ENCODE measurements around the gene MYO18B.

MYO18B gene

DNA sequence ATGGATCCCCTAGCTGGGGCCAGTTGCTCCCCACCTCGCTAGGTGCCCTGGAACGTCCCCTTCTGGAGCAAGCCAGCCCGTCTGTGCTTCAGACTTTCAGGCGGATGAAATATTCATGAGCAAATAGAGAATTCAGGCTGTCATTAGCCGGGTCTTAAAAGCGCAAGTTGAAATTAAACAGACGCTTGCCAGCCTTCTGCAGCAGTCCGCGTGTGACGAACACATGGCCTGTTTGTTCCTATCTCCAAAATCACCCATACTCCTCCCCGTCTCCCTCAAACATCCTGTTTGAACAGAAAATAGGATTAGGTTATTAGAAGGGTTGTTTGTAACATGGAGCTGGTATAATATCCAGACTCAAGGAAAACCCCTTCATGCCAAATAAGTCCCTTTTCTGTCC, 38.7 kb downstream of the MYO18B start:
- DNase-seq: no peak

DNA sequence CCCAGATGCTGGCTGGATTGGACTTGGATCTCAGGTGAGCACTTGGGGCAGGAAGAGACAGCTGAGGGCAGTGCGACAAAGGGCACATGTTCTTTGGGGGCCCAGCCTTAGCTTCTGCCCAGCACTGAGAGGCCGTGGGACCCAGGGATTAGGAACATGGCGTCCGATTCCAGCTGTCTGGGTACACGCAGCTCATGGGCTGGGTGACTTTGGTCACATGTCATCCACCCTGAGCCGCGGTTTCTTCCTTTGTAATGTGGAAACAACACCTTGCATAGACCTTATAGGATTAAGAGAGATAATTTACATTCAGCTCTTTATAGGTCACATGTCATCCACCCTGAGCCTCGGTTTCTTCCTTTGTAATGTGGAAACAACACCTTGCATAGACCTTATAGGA, 39.8 kb downstream of the MYO18B start:
- DNase-seq: no peak

DNA sequence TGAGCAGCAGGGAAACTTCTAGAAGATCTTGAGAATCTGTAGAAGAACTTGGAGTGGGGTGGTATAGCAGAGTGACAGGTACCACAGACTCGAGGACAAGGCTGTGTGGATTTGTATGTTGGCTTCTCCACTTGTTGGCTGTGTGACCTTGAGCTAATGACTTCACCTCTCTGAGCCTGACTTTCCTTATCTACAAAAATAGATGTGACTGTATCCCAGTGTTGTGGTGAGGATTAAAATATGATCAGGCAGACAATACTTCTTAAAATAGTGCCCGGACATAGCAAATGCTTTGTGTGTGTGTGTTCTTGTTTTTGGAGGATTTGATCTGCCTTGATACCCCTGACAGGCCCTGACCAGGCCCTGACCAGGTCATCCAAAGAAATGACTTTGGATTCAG, 40.8 kb downstream of the MYO18B start:
- DNase-seq: no peak

DNA sequence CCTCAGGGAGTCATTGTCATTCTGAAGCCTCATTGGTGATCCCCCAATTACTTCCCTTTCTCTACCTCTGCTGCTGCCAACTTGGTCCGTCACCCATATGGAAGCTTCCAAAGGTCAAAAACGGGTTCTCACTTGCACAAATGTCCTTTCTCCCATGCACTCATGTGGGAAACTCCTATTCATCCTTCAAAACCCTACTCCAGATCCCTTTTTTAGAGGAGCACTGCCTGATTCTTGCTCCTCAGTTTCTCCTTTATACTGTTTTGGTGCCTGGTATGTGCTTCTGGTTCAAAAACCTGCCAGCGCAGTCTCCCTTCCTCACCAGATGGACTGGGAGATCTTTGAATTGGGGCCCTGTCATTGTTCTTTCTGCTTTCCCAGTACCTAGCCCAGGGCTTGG, 41.9 kb downstream of the MYO18B start:
- no peak for DNase-seq

DNA sequence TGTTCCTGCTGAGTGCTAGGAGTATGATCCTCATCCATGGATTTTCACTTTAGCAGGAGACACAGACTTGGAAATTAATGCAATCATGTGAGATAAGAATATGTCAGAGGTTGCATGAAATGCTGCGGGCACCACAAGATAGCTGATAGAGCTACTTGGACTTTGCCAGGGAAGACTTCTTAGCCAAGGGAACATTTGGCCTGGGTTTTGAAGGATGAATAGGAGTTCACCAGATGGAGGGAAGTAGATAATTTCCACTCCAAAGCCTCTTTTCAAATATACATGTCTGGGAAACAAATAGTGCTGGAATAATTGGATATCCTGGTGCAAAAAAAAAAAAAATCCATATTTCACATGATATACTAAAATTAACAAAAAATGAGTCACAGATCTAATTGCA, 44.2 kb downstream of the MYO18B start:
- DNase-seq: no peak

DNA sequence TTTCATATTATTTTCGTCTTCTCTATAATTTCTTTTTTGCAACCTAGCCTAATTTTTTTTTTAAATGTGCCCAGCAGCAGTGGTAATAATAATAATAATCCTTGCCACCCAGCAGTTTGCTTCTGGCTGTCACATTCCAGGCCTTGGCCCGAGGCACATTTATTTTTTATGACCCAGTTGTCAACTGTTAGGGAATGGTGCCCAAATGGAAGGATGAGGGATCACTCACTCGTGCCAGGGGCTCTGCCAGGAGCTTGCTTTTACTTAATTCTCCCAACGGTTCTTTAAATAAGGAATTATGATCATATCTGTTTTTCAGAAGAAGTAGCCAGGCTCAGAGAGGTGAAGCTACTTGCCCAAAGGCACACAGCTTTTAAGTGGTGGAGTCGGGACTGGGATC, 49.6 kb downstream of the MYO18B start:
- DNase-seq: no peak

DNA sequence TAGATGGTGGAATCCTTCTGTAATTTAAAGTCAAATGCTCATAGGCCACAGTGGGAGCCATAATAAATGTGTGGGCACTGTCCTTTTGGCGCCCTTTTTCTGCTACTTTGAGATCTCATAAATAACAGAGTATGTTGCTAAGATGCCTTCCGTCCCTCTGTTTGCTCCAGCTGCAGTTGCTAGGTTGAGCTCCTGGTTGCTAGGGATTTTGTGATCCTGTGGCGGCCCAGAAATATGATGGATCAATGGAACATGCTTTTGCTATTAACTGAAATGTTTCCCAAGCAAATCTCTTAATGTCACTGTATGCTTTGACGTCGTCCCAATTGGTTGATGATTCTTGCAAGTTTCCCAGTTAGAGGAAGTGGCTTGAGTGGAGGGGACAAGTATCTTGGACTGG, 53.5 kb downstream of the MYO18B start:
- DNase-seq: no peak

DNA sequence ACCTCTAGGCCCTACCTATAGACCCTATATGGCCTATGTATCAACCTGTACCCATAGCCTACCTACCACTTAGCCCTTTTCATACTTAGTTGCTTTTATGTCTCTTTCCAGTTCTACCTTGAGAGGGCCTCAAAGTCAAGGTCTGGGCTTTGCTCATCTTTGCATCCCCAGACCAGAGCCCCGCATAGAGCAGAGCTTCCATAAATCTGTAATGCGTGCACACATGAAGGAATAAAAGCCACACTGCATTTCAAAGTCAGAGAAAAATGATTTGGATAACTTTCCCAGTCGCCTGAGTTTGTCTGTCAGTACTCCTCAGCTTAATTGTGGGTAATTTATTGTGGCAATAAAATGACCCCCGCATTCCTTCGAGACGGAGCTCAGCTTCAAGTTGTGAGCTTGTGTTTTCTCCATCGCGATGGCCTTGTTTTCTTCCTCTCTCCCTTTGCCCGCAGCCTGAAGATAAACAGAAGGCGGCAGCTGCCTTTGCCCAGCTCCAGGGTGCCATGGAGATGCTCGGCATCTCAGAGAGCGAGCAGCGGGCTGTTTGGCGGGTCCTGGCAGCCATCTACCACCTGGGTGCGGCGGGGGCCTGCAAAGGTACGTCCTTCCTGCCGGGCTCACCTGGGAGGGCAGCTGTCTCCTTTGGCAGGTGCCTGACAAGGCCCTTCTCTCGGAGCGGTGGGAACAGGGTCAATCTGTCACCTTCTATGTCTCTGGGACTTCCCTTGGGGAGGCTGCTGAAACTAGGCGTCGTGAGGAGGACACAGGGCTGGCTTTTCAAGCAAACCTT, 55.7 kb downstream of the MYO18B start:
- no peak for DNase-seq

DNA sequence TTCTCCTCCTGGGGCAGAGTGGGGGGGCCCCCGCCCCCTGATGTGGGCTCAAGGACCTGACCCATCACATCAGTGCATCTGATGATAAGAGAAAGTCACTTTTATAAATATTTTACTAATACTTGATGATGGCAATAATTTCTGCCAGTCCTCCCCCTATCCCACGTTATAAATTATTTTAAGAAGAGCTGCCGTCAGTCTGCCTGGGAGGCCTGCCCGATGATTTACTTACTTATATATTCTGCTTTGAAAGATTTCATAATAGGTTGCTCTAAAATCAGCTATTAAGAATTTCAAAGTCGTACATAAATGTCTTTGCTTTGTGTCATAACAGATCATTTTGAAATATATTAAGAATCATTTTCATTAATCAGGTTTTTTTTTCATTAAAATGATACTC, 58.8 kb downstream of the MYO18B start:
- no peak for DNase-seq

DNA sequence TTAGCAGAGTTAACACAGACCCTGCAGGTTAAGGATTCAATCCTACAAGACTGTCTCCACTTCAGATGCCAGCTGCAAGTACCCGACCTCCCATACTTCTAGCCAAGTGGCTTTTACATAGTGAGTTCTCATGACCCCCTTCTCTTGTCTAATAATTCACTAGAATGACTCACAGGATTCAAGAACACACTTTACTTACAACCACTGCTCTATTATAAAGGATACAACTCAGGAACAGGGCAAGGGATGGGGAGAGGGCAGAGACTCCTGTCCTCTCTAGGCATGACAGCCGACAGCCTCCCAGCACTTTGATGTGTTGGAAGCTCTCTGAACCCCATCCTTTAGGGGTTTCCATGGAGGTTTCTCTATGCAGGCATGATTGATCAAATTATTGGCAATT, 60.0 kb downstream of the MYO18B start:
- DNase-seq: no peak

DNA sequence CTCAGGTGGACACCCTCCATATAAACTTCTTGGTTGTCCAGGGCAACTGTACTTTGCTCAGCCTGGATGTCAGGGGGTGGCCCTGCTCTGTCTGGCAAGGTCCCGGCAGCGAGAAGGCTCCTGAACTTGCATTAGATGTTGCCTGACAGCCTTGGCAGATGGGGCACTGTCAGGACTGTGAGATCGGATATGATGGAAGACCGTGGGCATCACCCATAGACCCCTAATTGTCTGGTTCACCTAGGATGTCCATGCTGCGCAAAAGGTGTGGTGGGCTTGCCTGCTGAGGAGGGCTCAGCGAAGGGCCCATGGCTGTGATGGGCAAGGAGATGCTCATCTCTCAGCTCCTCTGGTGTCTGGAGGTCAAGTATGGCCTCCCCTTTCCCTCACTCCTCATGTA, 62.7 kb downstream of the MYO18B start:
- no peak for DNase-seq

DNA sequence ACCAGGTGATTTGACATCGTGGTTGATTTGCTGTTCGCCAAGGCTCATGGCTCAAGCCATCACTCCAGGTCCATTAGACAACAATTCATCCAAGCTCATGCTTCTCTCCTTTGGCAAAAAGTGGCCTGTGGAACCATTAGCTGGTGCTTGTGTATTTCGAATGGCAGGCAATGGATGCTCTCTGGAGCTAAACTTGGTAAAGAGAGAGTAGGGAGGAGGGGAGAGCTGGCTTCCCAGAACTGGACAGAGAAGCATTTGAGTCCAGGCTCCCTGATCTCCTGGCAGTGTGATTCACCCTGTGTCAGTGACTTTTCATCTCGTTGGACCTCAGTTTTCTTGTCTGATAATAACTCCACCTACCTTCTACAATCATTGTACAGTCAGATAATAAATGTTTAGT, 64.6 kb downstream of the MYO18B start:
- DNase-seq: no peak

DNA sequence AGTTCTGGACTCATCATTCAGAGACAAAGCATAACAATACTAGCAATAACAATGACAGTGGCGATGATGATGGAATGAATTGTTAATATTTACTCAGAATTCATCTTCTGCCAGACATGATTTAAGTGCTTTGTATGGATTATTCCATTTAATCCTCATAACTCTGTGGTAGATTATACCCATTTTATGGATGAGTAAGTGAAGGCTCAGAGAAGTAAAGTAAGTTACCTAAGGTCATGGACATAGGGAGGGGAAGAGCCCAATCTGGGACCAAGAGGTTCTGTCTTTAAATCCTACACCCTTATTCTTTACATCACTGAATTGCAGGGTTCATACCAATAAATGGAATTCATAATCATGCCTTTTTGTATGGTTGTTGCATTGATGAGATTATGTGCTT, 72.7 kb downstream of the MYO18B start:
- DNase-seq: no peak

DNA sequence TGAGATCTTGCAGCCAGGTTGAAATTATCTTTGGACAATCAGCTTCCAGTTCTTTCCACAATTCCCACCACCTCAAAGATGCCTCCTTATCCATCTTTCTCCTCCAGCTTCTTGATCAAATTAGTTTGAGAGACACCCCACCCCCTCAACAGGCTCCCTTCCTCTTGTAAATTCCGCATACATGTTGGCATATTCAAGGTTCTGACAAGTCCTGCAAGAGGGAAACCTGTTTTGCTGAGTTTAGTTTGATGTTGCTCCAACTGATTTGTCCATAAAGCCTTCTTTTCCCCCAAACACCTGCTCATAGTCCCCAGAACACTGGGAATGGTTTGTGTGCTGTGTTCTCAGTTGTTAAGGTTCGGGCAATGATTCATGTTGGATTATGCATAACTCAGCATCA, 73.6 kb downstream of the MYO18B start:
- DNase-seq: no peak

DNA sequence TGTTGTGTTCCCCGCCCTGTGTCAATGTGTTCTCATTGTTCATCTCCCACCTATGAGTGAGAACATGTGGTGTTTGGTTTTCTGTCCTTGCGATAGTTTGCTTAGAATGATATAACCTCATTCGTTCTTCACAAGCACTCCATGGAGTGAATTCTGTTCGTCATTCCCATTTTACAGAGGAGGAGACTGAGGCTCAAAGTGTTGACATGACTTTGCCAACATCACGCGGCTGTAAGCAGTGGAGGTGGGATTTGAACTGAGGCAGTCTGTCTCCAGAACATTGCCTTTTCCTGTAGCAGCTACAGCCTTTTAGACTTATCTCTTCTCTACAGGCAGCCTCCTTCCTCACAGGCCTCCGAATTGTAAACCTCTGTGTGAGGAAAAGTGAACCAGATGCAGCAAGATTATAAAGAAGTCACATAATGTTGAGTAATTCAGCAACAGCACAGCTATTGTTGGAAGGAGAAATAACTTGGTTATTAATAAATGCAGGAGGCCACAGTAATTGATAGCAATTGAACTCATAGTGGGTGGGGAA, 74.6 kb downstream of the MYO18B start:
- no peak for DNase-seq

DNA sequence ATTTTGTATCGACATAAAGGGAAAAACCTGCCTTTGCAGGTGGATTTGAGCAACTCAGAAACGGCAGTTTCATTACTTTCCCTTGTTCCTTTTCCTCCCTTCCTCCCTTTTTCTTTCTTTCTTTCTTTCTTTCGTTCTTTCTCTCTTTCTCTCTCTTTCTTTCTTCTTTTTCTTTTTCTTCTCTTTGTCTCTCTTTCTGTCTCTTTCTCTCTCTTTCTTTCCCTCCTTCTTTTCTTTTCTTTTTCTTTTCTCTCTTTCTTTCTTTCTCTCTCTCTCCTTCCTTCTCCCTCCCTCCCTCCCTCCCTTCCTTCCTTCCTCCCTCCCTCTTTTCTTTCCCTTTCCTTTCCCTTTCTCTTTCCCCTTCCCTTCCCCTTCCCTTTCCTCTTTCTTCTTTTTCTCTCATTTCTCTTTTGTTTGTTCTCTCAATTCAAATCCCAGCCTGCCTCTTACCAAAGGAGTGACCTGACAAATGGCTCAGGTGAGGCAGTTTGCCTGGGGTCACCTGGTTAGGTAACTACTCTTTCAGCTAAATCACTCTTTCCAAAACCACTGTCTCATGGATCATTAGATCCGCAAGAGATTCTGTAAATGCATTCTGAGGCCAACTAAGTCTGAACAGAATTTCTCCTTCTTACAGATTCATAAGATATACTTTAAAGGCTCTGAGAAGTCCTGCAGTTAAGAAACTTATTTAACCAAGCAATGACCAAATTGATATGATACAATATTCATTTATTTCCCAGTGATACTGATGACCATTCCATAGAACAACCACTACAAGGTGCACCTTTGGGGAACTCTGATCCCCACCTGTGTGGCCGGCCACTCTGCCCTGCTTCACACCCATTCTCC, 75.3 kb downstream of the MYO18B start:
- no peak for DNase-seq

DNA sequence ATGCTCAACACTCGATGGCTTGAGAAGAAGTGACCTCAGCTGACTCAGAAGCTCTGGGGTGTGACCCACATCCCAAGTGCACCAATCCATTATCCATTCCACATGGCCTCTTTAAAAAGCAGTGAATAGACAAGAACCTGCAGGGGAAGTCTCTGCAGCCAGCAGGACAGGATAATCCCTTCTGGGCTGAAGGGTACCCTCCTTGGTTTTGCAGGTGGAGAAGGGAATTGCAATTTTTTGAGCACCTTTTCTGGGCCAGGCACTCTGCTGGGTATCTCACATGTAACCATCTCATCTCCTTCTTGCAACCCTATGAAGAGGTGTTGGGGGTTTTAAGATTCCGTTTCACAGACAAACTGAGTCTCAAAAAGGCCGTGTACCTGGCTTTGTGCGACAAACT, 76.6 kb downstream of the MYO18B start:
- no peak for DNase-seq

DNA sequence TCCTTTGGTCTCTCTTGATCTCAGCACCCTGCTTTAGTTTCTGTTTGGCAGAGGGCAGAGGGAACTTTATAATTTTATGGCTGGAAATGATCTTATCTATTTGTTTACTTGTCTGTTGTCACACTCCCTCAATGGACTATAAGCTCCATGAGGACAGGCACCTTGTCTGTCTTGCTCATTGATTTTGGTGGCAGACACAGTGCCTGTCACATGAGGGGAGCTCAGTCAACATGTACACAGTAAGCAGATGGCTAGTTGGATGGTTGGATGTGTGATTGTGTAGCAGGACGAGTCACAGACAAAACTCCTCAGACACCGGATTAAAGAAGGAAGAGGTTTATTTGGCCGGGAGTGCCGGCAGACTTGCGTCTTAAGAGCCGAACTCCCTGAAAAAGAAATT, 80.4 kb downstream of the MYO18B start:
- DNase-seq: no peak

DNA sequence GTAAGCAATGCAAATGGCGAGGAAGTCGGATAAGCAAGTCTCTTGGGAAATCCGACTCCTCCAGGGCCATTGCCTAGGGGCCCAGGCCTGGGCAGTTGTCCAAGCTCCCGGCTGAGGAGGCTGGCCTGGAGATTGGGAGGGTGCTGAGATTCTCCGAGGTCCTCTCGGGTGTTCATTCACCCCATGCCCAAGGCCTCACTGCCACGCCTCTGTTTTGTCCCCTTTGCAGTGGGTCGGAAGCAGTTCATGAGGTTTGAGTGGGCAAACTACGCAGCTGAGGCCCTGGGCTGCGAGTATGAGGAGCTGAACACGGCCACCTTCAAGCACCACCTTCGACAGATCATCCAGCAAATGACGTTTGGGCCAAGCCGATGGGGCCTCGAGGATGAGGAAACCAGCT, 81.3 kb downstream of the MYO18B start:
- no peak for DNase-seq

DNA sequence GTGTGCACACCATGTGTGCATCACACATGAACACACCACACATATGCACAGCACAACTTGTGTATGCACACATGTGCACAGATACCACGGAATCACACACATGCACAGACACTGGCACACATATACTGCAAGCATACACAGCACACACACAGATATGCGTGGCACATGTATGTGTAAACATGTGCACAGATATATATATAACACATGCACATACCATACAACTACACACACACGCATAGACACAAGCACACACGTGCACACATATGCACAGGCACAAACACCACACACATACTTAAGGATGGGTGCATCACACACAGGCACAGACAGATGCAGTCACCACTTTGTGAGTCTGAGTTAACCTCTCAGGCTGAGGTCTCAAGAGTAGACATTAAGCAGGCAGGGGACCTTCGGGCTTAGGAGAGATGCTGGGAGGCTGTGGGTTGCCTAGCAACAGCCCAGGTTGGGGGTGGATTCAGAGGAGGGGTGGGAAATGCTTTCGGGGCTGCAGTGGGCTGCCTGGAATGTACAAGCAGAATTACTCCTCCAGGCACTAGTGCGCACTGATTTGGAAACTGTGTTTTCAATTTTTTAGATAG, 82.9 kb downstream of the MYO18B start:
- no peak for DNase-seq

DNA sequence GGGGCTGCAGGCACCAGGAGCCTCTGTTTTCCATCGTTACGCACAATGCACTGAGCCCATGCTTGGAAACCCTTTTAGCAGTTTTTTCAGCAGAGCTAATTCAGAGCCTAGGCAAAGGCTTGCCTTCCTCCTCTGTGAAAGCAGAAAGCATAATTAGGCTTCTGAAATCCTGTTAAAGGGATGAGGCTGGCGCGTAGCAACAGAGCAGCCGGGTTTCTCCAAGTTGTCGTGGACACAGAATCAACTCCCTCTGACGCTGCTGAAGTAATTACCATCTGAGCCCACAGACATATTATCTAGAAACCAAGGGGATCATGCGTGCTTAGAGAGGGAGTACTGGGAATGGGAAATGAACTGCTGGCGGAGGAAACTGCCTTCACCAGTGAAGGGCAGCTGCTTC, 85.4 kb downstream of the MYO18B start:
- DNase-seq: no peak

DNA sequence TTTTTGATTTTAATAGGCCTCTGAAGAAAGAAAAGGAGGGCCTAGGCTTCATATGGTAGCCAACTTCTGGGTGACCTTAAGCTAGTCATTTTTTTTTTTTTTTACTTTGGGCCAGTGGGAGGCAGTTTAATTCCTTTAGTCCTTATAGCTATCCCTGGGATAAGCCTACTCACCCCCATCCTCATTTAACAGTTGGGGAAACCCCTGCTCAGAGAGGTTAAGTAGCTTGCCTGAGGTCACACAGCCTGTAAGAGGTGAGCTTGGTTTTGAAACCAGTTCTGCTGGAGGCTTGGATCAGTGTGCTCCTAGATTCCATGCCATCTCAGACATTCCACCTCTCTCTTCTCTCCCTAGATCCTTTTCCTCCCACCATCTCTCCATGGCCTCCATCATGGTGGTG, 86.4 kb downstream of the MYO18B start:
- DNase-seq: no peak

DNA sequence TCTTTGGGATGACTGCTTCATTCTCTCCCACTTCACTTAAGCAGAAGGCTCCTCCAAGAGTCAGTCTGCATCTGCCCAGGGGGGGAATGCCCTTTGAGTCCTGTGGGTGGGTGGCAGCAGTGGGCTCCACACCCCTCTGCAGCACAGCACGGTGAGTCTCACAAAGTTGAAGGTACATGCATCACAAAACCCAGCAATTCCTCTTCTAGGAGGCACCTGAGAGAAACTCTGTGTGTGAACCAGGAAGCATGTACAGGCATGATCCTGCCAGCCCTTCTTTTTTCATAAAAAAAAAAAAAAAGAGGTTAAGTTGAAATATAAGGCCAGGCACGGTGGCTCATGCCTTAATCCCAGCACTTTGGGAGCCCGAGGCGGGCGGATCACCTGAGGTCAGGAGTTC, 87.2 kb downstream of the MYO18B start:
- no peak for DNase-seq
